Prostate gland (tissue), 2 donors: ENCODE results near the gene FADS1.

Source experiments
- CTCF ChIP-seq, 4 experiments: fragments of 200-600 bp in 2 of 4; fragments of 450-650 bp in 2 of 4; sonication (generic) in 2 of 4; IDR thresholded peaks; 1 replicate in 3 of 4; 2 replicates in 1 of 4; pipeline ENCODE4 v1.5.1; 2016 to 2019; ENCODE audit warnings: antibody characterized with exemption in 4 of 4, mild to moderate bottlenecking in 2 of 4, moderate library complexity in 2 of 4
- POLR2A ChIP-seq: fragments of 450-650 bp; IDR thresholded peaks from one replicate; pipeline ENCODE4 v1.6.1; 2016; ENCODE audit warnings: antibody characterized with exemption, mild to moderate bottlenecking
- POLR2AphosphoS5 ChIP-seq: sonication (generic); formaldehyde crosslinking; IDR thresholded peaks from one replicate; pipeline ENCODE4 v1.6.1; 2017; ENCODE audit warnings: antibody characterized with exemption

- TF ChIP-seq CTCF (IDR thresholded peaks at IDR 0.05) (no peak), POLR2AphosphoS5 (no peak), POLR2A (no peak)
Observed at GRCh38 chr11:61847914-61848581, 31.2 kb upstream of the FADS1 start.
